Amygdala (tissue), 56 donors: ENCODE results near the gene SESN2.

Source experiments
- DNase-seq, 56 donors: peaks; one replicate each; lab custom pipeline; 2025; lab: John Stamatoyannopoulos, UW

Gene SESN2, protein sequence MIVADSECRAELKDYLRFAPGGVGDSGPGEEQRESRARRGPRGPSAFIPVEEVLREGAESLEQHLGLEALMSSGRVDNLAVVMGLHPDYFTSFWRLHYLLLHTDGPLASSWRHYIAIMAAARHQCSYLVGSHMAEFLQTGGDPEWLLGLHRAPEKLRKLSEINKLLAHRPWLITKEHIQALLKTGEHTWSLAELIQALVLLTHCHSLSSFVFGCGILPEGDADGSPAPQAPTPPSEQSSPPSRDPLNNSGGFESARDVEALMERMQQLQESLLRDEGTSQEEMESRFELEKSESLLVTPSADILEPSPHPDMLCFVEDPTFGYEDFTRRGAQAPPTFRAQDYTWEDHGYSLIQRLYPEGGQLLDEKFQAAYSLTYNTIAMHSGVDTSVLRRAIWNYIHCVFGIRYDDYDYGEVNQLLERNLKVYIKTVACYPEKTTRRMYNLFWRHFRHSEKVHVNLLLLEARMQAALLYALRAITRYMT

DNA sequence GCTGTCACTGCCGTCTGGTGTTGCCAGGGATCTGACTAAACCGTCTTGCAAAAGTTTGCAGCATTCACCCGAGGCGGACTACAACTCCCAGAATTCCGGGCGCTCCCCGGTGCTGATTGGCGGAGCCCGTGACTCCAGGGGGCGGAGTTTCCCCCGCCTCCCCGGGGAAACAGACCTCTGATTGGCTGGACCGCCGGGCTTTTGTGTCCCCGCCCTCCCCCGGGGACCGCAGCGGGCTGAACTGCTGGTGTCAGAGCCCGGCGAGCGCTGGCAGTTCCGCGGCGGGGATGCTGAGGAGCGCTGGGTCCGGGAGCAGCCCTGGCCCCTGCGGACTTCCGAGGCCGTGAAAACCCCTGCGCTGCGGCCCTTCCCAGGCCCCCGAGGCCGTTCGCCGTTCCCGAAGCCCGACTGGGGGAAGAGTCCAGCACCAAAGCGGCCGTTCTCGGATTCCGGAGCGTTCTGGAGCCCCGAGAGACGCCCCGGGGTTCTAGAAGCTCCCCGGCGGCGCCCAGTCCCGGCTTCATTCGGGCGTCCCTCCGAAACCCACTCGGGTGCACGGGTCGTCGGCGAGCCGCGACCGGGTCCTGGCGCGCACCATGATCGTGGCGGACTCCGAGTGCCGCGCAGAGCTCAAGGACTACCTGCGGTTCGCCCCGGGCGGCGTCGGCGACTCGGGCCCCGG lies at the start of gene SESN2:
SESN2 (plus strand) TSS at position 267 of the 682 bp plus-strand sequence; CDS start at position 597, 330 bp downstream.
- DNase-seq = peak; percentile 55 to 99 (median 96)

DNA sequence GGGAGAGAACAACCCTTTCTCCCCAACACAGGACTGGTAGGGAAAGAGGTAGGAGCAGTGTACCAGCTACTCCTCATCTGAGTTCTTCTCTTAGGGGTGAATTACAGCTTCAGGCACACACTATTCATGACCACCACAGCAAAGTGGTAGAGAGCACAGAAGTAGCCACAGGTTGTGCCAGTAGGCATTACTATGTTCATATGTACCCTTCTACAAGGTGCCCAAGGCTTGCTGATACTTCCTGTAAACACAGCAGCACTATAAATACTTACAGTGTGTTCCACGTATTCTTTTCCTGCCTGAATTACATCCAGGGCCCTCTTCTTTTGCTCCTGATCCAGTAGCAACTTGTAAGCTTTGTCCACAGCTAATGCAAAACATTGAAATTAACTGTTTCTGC lies 49.6 kb upstream of the SESN2 start:
- no peak for DNase-seq

DNA sequence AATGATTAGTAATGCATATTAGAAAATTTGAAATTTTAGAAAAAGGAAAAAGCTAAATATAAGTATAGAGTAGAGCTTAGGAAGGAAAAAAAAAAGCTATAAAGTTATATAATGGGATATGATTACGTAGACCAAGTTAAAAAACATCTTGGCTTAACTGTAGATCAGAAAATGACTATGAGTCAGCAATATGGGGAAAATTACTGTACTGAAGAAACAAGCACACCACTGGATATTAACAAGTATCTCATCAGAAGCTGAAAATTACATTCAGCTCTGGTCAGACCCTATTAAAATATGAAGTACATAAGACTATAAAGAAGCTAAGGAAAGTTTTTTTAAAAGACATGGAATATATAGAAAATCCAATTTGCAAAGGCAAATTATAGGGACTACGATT lies 46.0 kb upstream of the SESN2 start:
- DNase-seq = no peak

DNA sequence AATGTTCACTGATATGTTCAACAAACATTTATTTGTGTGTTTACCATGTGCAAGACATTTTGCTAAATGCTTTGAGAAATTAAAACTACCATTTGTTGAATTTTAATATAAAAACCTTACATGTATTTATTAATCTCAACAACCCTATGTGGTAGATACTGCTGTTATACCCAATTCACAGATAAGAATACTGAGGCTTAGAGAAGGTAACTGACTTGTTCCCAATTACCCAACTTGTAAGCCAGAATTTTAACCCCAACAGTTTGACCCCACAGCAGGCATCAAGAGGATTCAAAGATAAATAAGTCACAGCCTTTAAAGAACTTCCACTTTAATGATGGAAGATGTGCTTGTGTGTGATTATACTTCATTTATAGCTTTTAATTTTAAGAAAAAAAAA lies 30.2 kb upstream of the SESN2 start:
- no peak for DNase-seq

DNA sequence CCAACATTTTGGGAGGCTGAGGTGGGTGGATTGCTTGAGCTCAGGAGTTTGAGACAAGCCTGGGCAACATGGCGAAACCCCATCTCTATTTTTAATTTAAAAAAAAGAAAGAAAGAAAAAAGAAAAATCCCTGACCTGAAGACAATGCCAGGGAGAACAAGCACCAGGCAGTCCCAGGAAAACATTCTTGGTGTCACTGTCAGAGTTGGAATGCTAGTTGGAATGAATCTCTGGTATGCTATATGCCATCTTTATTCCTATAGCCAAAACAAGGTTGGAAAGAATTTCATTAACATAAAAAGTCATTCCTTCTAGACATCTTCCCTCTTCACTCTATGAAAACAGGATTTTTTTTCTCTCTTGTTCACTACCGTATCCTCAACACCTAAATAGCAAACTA lies 29.3 kb upstream of the SESN2 start:
- no peak for DNase-seq

DNA sequence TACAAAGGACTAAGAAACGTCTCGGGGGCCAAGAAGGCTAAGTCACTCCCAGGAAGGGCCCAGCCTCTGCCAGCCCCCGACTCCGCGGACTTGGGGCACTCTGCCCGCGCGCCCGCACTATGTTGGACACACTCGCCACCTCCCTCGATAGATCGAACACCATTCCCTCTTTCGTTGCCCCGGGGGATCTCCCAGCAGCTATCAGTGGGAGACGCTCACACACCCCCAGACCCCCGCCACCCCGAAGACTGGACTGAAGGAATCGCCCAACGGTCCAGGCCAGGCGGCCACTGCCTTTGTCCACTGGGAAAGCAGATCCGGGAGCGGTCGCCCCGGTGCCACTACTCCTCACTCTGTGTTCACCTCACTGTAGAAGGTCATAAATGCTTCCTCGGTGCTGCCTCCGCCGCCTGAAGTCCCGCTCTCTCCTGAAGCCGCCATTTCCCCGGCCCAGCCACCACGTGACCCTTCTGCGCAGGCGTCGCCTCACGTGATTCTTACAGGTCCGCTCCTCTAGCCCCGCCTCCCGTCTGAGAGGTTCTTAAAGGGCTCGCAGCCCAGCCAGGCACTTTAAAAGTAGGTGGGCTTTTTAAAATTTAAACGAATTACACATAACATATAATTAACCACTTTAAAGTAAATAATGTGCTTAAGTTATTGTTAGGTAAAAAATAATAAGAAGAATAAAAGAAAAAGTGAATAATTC lies 26.6 kb upstream of the SESN2 start, which contains the start of gene DNAJC8:
DNAJC8 (minus strand) TSS at position 472 of the 706 bp plus-strand sequence; CDS start at position 441, 31 bp downstream.
- DNase-seq = peak; percentile 62 to 98 (median 88)

DNA sequence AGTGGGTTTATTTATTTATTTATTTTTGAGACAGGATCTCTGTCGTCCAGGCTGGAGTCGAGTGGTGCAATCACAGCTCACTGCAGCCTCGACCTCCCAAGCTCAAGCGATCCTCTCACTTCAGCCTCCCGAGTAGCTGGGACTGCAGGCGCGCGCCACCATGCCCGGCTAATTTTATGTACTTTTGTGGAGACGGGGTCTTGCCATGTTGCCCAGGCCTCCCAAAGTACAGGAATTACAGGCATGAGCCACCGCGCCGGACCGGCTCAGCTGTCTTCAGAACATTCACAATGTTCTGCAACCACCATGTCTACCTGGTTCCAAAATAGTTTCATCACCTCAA lies 26.1 kb upstream of the SESN2 start:
- DNase-seq = peak in 3 of 56 donors; percentile 19 to 23 (median 23)

DNA sequence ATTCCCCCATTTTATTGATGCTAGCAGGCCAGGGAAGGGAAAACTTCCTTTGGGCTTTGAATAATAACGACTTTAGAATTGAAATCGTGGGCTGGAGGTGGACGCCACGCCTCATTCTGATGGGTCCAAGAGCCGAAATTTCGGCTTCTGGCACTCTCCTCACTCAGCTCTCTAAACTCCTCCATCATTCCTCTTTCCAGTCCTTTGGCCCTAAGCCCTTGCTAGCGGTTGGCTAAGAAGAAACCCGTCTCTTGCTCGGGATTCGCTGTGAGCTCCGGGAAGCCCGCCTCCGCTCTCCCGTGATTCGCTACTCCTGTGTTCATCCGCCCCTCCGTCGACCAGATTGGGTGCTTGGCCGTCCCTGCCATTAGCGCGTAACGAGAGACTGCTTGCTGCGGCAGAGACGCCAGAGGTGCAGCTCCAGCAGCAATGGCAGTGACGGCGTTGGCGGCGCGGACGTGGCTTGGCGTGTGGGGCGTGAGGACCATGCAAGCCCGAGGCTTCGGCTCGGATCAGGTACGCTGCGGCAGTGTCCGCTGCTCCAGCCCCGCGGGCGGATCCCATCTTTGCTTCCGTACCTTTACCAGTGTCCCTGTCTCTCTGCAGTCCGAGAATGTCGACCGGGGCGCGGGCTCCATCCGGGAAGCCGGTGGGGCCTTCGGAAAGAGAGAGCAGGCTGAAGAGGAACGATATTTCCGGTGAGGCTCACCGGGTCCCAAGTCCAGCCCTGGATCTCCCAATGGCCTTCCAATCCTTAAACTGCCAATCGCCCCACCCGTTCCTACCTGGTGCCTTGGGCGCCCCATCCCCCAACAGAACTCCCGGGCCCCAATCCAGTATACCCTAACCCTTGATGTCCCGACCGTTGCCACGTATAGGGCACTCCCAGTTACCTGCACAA lies 23.3 kb upstream of the SESN2 start, which contains the start of gene ATP5IF1:
ATP5IF1 (plus strand) TSS at position 370 of the 901 bp plus-strand sequence; CDS start at position 430, 60 bp downstream.
- peak; percentile 56 to 99 (median 97) for DNase-seq

DNA sequence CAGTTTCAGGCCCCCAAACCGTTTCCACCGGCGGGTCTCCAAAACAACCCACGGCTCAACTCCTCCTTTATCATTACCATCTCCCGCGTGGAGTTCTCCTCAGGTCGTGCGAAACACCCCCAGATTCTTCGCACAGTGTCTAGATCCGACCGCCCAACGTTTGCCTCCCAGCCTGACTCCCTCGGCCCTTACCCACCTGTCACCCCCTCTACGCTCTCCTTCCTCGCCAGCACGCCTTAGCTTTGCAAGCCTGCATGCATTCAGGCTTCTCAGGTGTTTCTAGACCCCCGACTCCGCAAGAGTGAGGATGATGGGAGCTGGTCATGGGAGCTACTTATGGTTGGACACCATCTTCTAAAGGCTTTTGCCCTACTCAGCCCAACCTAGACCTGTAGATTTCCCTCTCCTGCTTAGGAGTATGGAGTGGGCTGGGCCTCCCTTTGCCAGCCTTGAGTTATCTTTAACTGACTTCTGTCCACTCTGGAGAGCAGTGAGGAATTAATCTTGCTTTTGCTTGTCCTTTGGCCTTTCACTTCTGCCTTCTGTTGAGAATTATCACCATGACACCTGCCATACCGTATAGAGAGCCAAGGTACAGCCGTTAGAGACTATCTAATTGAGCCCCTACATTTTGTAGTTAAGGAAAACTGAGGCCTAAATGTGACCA lies 22.5 kb upstream of the SESN2 start:
- DNase-seq = peak in 2 of 56 donors; percentile 13 to 38

DNA sequence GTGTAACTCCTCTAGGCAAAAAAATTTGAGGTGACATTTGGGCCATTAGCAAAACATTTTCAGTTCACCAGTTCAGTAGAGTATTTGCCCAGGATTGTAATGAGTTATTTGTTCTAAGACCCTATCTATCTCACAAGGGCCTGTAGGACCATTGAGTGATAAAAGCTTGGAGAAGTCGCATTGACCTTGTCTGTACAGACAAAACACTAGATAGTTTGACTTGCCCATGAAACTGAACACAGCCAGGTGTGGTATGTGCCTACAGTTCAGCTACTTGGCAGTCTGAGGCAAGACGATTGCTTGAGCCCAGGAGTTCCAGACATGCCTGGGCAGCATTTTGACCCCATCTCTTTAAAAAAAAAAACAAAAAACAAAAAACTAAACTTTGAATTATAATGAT lies 20.3 kb upstream of the SESN2 start:
- no peak for DNase-seq

DNA sequence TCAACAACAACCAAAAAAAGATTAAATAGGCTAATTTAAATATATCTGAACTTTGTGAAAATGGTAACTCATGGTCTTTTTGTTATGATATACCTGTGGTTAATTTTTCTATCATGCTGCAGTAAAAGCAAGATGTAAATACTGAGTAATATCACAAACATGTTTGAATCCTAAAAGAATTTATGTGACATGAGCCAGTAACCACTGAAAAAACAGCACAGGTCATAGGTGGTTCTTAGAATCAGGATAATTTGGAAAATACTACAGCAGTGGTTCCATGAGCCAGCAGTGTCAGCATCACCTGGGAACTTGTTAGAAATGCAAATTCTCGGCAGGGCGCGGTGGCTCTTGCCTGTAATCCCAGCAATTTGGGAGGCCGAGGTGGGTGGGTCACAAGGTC lies 19.3 kb upstream of the SESN2 start:
- DNase-seq = no peak

DNA sequence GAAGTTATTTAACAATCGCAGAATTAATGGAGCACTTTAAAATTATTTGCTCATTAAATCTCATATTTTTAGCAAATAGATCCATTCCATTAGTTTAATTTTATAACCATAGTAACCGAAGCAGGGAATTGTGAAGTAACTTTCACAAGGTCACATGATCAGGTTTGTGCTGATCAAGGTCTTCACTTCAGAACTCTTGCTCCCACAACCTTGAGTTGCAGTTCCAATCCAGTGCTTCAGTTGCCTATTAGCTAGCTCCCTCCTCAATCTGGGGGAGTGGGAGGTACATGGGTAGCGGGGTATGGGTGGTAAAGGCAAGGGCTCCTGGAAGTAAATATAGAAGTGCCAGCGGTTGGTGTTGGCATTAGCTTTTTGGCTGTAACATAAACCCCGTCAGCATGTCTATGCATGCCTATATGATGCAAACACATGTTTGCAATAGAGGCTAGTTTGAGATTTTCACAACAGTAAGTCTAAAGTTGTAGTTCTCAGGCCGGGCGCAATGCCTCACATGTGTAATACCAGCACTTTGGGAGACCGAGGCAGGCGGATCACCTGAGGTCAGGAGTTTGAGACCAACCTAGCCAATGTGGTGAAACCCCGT lies 17.6 kb upstream of the SESN2 start:
- DNase-seq = no peak

DNA sequence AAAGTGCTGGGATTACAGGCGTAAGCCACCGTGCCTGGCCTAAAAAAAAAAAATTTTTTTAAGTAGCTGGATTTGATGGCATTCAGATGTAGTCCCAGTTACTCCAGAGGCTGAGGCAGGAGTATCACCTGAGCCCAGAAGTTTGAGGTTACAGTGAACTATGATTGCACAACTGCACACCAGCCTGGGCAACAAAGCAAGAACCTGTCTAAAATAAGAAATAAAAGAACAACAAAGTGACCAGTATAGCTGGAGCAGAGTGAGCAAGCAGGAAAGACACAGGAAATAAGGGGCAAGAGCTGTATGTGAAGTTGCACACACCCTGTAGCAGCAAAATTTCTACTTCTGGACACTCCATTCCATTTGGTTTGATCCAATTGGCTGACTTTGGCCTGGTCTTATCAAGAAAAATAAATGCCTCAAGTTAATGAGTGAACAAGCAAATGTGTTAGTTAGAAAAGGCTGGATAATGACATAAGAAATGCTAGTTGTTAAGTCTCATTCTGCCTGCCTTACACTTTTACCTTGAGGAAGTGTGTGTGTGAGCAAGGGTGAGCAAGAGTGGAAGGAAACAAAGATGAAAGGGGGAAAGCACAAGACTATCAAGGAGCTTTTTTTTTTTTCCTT lies 15.5 kb upstream of the SESN2 start:
- DNase-seq = no peak

DNA sequence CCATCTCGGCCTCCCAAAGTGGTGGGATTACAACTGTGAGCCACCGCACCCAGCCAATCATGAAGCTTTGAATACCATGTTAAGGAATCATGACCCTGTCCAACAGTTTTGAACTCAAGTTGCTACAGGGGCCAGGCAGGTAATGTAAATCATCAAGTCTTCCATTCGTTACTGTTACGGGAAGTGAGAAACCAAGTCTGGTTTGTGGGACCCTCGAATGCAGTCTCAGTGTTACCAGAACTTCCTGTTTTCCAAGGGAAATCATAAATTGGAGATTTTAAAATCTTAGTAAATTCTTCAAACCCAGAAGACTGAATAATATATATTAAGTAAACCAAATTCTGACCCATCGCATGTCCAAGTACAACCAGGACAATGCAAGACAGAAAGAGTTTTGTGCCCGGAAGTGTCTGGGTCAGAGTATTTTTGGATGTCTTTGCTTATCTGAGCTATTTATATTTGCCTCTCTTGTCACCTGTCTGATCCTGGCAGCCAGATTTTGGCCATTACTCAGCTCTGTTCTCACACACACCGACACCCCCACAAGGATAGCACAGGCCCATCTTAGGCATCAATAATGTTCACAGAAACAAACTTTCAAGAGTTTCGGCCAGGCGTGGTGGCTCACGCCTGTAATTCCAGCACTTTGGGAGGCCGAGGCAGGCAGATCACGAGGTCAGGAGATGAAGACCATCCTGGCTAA lies 14.6 kb upstream of the SESN2 start:
- DNase-seq = no peak

DNA sequence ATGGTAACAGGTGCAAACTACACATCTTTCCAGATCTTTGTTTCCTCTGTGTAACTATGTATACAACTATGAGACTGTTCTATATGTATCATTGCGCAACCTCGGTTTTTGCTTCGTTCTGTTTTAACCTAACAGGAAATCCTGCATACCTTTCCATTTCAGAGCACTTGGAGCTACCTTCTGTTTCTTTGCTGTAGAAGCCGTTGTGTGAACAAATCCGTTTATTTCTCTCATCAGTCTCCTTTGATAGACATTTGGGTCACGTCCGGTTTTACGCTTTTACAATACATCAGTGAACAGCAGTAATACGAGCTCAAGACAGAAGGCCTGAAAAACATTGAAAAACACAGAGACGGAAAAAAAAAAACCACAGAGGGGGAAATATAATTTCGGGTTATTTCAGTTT lies 12.9 kb upstream of the SESN2 start:
- DNase-seq = no peak

DNA sequence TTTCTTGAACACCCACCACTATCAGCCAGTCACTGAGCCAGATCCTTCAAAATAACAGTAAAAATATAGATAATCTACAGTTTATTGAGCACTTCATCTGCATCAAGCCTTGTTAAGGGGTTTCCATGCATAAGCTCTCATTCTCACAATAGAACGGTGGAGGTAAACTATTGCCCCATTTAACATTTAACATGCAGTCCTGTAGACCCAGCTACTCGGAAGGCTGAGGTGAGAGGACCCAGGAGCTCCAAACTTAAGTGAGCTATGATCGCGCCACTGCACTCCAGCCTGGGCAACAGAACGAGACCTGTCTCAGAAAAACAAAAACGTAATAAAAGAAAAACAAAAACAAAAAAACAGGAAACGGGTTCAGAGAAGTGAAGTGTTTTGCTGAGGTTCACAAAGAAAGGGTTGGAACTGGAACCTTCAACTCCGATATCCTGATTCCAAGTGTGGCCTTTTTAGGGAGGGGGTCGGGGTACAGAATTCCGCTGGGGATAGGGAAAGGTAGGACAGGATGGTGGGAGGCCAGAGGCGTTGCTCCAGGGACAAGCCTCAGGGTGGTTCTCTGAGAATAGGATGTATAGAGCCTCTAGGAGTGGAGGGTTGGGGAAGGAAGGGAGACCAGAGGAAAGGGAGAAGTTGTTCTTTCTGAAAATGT lies 11.6 kb upstream of the SESN2 start:
- peak in 1 of 56 donors; percentile 7 for DNase-seq
